SW 1271 (cell line): Measurements from ENCODE around the gene ZC3H18.

ENCODE experiments used
- DNase-seq, 2 experiments: peaks; one replicate each; lab custom pipeline; 2025; lab: John Stamatoyannopoulos, UW

Gene ZC3H18

GRCh38 chr16:88623858-88624257 is 53.7 kb downstream of the ZC3H18 start:
- DNase-seq: no peak

GRCh38 chr16:88624481-88624880 is 54.3 kb downstream of the ZC3H18 start:
- DNase-seq: no peak

GRCh38 chr16:88624977-88625576 is 54.9 kb downstream of the ZC3H18 start:
- no peak for DNase-seq

GRCh38 chr16:88626646-88627045 is 56.4 kb downstream of the ZC3H18 start:
- DNase-seq: no peak

GRCh38 chr16:88627531-88628411 is 57.6 kb downstream of the ZC3H18 start:
- no peak for DNase-seq

GRCh38 chr16:88628512-88628974 is 58.3 kb downstream of the ZC3H18 start:
- DNase-seq: no peak

- no peak for DNase-seq
Measured at GRCh38 chr16:88629835-88630234, 59.6 kb downstream of the ZC3H18 start.

GRCh38 chr16:88630433-88630832 is 60.2 kb downstream of the ZC3H18 start:
- DNase-seq: no peak

- no peak for DNase-seq
Measured at GRCh38 chr16:88630941-88631340, 60.7 kb downstream of the ZC3H18 start.

GRCh38 chr16:88631384-88631783 is 61.2 kb downstream of the ZC3H18 start:
- no peak for DNase-seq

GRCh38 chr16:88631920-88632586 is 61.9 kb downstream of the ZC3H18 start:
- no peak for DNase-seq

GRCh38 chr16:88632587-88632930 is 62.4 kb downstream of the ZC3H18 start:
- DNase-seq: no peak

GRCh38 chr16:88633684-88634140 is 63.5 kb downstream of the ZC3H18 start:
- DNase-seq: peak in 1 of 2 experiments; percentile 29

GRCh38 chr16:88634141-88634993 is 64.2 kb downstream of the ZC3H18 start:
- DNase-seq: no peak

- no peak for DNase-seq
Measured at GRCh38 chr16:88634994-88635670, 64.9 kb downstream of the ZC3H18 start.

GRCh38 chr16:88635671-88636319 is 65.6 kb downstream of the ZC3H18 start:
- DNase-seq: no peak

GRCh38 chr16:88636488-88637265 is 66.5 kb downstream of the ZC3H18 start:
- no peak for DNase-seq

- no peak for DNase-seq
Measured at GRCh38 chr16:88638323-88639230, 68.4 kb downstream of the ZC3H18 start, which contains the start of gene IL17C. IL17C (plus strand) TSS chr16:88638572; CDS start chr16:88638642, 70 bp downstream.
